Pons (tissue), 1 donor: ENCODE results near the gene SEMA4G.

Experiments used
- DNase-seq: peaks from one replicate; pipeline ENCODE4 v3.0.0-alpha.2; 2016; ENCODE audit warnings: low spot score

SEMA4G gene

GRCh38 chr10:101007915-101008822, 38.9 kb downstream of the SEMA4G start:
- DNase-seq = peak; percentile 81

DNA sequence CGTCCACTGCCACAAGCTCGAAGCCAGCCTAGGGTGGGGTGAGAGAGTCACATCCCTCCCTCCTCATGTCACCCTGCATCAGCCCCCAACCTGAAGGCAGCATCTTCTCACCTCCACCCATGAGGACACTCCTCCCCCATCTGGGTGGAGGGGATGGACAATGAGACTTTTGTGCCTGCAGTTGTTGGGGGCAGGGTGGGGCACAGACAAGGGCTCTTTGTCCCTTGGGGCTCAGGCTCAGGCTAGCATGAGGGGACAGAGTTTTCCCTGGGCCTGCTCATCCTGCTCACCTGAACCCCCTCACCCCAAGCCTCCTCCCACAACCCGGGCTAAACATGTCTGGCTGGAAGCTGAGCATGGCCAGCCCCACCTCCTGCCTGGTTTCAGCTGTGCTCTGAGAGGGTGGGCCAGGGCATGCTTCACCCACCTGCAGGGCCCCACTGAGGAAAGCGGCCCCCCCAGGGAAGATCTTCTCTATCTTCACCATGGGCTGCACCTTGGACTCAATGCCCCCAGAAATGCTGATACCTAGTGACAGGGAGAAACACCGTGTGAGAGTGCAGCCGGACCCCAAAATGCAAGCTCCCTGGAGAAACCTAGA, 39.6 kb downstream of the SEMA4G start:
- DNase-seq = peak; percentile 96

DNA sequence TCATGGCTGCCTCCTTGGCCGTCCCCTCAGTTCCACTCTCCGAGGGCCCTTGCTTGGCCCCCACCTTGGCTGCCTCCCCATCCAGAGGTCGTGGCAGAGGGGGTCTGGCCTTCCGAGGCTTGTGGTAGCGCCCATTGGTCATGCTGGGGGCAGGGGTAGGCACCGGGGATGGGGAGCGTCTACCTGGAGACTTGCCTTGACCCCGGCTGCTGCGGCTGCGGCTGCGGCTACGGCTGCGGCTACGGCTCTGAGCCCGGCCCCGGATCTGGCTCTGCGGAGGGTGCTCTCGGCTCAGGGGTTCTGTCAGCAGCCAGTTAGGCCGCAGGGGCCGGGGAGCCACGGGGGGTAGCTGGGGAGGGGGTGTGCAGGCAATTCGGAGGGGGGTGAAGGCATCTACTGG, 41.0 kb downstream of the SEMA4G start:
- DNase-seq = no peak

GRCh38 chr10:101011517-101012423, 42.5 kb downstream of the SEMA4G start:
- no peak for DNase-seq

GRCh38 chr10:101012525-101013364, 43.4 kb downstream of the SEMA4G start:
- DNase-seq = peak; percentile 100

- no peak for DNase-seq
Observed at GRCh38 chr10:101013365-101013825, 44.1 kb downstream of the SEMA4G start.

GRCh38 chr10:101014230-101014884, 45.1 kb downstream of the SEMA4G start:
- peak; percentile 77 for DNase-seq

GRCh38 chr10:101014966-101015581, 45.8 kb downstream of the SEMA4G start:
- DNase-seq = no peak

GRCh38 chr10:101015582-101015973, 46.3 kb downstream of the SEMA4G start:
- no peak for DNase-seq

GRCh38 chr10:101016814-101017213, 47.5 kb downstream of the SEMA4G start:
- no peak for DNase-seq

- DNase-seq = no peak
Observed at GRCh38 chr10:101018118-101018599, 48.9 kb downstream of the SEMA4G start.

- peak; percentile 80 for DNase-seq
Observed at GRCh38 chr10:101018600-101019439, 49.5 kb downstream of the SEMA4G start.
